ENCODE data around the gene ACP7. TPM values are rescaled to one million over a fixed set of nuclear protein-coding genes. Genes with fewer than 3 reads are reported as not detected.

ACP7 gene
- total and polyA plus RNA-seq, 7 donors, result 0.07 TPM; not detected in 6

DNA sequence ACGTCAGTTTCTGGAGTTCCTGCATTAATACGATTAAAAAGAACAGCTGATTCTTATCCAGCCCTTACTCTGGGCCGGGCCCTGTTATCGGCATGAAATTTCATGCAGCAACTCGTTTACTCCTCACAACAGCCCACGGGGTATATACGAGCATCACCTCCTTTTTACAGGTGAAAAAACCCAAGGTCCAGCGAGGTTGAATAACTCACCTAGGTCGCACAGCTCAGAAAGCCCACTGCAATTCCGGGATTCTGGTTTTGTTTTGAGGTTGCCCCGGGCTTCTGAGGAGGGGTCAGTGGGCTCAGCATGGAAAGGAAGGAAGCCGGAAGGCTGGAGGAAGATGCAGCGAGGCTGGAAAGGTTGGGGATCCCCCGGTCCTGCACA is 577 bp upstream of the ACP7 start:
- no peak overlapping the region for H3K27ac ChIP-seq

DNA sequence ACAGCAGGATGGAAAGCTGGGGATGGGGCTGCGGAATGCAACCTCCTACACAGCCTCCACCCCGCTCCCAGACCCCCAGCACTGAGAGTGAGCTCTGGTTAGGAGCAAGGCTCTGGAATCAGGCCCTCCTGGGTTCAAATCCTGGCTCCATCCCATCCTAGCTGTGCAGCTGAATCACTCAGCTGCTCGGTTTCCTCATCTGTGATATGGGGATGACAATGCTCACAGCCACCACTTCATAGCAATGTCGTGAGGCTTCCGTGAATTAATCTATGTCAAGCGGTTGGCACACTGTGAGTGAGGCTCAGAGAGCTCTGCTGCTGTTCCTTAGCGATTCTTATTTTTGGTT is 538 bp downstream of the ACP7 start:
- Histone ChIP-seq H3K9me3 (no peaks in the 10 kb centered on the region), H3K36me3 (ENCODE audit: insufficient read depth in 1 of 2, low read depth in 1 of 2) (no peaks in the 10 kb centered on the region), H3K4me3 (no peak overlapping the region), H3K27me3 (ENCODE audit: insufficient read depth in 3 of 3, low read length in 2 of 3) (peaks cover 6 to 73% (median 15%) of the 10 kb centered on the region in 3 donors), H3K27ac (no peak overlapping the region), H3K4me1 (no peaks in the 10 kb centered on the region)
- ATAC-seq (no peak), DNase-seq (no peak)
- intact Hi-C loops (cut with DNase I), result no loop called here
- 43 to 48% (median 46%) methylated on average over 7 of the region's 7 CpGs for WGBS, 3 donors
- TF ChIP-seq, protein P1, sequence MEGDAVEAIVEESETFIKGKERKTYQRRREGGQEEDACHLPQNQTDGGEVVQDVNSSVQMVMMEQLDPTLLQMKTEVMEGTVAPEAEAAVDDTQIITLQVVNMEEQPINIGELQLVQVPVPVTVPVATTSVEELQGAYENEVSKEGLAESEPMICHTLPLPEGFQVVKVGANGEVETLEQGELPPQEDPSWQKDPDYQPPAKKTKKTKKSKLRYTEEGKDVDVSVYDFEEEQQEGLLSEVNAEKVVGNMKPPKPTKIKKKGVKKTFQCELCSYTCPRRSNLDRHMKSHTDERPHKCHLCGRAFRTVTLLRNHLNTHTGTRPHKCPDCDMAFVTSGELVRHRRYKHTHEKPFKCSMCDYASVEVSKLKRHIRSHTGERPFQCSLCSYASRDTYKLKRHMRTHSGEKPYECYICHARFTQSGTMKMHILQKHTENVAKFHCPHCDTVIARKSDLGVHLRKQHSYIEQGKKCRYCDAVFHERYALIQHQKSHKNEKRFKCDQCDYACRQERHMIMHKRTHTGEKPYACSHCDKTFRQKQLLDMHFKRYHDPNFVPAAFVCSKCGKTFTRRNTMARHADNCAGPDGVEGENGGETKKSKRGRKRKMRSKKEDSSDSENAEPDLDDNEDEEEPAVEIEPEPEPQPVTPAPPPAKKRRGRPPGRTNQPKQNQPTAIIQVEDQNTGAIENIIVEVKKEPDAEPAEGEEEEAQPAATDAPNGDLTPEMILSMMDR (IDR thresholded peaks at IDR 0.05), result no peak

More for the DNA sequence above, 577 bp upstream of the ACP7 start:
- 1 to 2% (median 2%) methylated on average over 14 of the region's 14 CpGs for WGBS, 3 donors
- H3K27me3 ChIP-seq (ENCODE audit: insufficient read depth in 3 of 3, low read length in 2 of 3), result peaks cover 3 to 71% (median 15%) of the 10 kb centered on the region in 3 donors
- H3K36me3 ChIP-seq (ENCODE audit: insufficient read depth in 1 of 2, low read depth in 1 of 2), result no peaks in the 10 kb centered on the region
- no peak for DNase-seq
- no peak for ATAC-seq
- H3K4me1 ChIP-seq, result no peaks in the 10 kb centered on the region
- H3K4me3 ChIP-seq, result no peak overlapping the region
- no peaks in the 10 kb centered on the region for H3K9me3 ChIP-seq
- TF ChIP-seq, protein P1 (IDR thresholded peaks at IDR 0.05), result no peak
- intact Hi-C loops (cut with DNase I), result no loop called here

DNA sequence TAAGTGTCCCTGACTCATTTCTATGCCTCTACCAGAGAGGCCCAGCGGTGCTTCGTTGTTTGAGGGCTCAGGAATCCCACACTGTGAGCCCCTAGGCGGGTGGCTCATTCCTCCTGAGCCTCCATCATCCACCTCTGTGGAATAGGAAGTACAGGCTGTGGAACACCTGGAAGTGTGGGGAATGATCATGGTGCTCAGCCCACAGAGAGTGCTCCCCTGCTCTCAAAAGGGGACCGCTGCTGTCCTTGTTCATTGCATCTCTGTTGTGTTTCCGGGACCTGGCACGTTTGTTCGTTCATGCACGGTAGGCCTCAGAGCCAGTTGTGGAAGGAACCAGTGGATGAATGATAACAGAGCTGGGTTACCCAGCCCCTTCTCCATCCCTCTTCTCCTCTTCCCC is 1.2 kb downstream of the ACP7 start:
- Histone ChIP-seq H3K9me3 (no peaks in the 10 kb centered on the region), H3K36me3 (ENCODE audit: insufficient read depth in 1 of 2, low read depth in 1 of 2) (no peaks in the 10 kb centered on the region), H3K4me1 (no peaks in the 10 kb centered on the region), H3K27me3 (ENCODE audit: insufficient read depth in 3 of 3, low read length in 2 of 3) (peaks cover 6 to 73% (median 15%) of the 10 kb centered on the region in 3 donors), H3K27ac (no peak overlapping the region), H3K4me3 (no peak overlapping the region)
- TF ChIP-seq, protein P1 (IDR thresholded peaks at IDR 0.05), result no peak
- intact Hi-C loops (cut with DNase I), result no loop called here
- DNase-seq, result no peak
- no peak for ATAC-seq
- 66 to 73% (median 67%) methylated on average over 8 of the region's 8 CpGs for WGBS, 3 donors

DNA sequence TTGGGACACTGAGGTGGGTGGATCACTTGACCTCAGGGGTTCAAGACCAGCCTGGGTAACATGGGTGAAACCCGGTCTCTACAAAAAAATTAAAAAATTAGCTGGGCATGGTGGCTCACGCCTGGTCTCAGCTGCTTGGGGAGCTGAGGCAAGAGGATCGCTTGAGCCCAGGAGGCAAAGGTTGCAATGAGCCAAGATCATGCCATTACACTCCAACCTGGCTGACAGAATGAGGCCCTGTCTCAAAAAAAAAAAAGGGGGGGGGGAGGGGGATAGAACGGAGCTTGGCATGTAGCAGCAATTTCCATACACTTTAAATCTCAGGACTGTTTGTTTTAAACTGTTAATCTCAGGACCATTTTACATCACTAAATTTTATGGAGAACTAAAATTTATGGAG is 2.2 kb downstream of the ACP7 start:
- Histone ChIP-seq H3K27me3 (ENCODE audit: insufficient read depth in 3 of 3, low read length in 2 of 3) (peaks cover 6 to 69% (median 15%) of the 10 kb centered on the region in 3 donors), H3K36me3 (ENCODE audit: insufficient read depth in 1 of 2, low read depth in 1 of 2) (no peaks in the 10 kb centered on the region)

More for the DNA sequence above, 2.2 kb downstream of the ACP7 start:
- WGBS, 3 donors, result 61% methylated on average over 4 of the region's 4 CpGs
- ATAC-seq, result no peak
- H3K9me3 ChIP-seq, result no peaks in the 10 kb centered on the region
- H3K27ac ChIP-seq, result no peak overlapping the region
- TF ChIP-seq, protein P1 (IDR thresholded peaks at IDR 0.05), result no peak
- H3K4me1 ChIP-seq, result no peaks in the 10 kb centered on the region
- DNase-seq, result no peak
- intact Hi-C loops (cut with DNase I), result no loop called here
- H3K4me3 ChIP-seq, result no peak overlapping the region

All from psoas muscle (tissue), 8 donors.